WTC11 (cell line): ENCODE results near the gene ADAM8.

ENCODE experiments used
- ESRRA ChIP-seq: sonication (generic); formaldehyde crosslinking; IDR thresholded peaks from 2 replicates; pipeline ENCODE4 v1.8.1; 2022; ENCODE audit warnings: mild to moderate bottlenecking, missing genetic modification reagents, borderline replicate concordance
- ZNF416 ChIP-seq: fragments of 250-450 bp; sonication (Bioruptor Pico); IDR thresholded peaks from 2 replicates; pipeline ENCODE4 v1.9.0; 2021; ENCODE audit warnings: mild to moderate bottlenecking, inconsistent platforms

DNA sequence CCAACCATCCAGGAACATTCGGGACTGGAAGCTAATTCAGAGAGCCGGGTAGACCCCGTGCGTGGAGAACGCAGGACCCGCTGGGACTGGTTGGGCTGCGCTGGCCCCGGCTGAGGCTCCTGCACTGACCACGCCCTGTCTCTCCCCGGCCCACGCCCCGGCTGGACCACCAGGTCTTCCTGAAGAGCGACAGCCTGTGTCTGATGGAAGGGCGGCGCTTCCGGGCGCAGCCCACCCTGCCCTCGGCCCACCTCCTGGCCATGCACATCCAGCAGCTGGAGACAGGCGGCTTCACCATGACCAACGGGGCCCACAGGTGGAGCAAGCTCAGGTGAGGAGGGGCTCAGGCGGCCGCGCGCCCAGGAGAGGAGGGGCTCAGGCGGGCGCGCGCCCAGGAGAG lies 56.9 kb downstream of the ADAM8 start:
- TF ChIP-seq ESRRA (CRISPR knock-in tag) (no peak), ZNF416 (CRISPR knock-in tag) (no peak)
